ENCODE data around the gene OR6P1. TPM values are rescaled to one million over a fixed set of nuclear protein-coding genes. Genes with fewer than 3 reads are reported as not detected.

Gene OR6P1
- total RNA-seq, 4 donors from 2014 or later: not detected

DNA sequence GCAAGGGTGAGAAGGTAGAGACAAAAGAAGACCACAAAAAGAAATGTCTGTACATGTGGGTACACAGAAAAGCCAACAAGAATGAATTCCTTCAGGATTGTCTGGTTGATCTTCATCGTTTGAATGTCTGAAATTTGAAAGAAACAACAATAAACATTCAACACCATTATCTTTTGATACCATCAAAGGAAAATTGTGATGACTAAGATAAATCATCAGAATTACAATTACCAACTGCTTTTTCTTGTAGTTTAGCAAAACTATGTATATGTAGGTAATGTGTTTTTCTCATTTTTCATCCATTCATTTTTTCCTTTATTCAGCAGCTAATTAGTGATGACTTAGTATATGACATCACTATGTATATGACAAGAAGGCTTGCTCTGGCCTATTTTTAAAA is 9.4 kb upstream of the OR6P1 start, which contains the start of gene OR10X1:
TSS of gene OR10X1 (minus strand) at position 167 of the 400 bp plus-strand sequence. CDS start at position 167, 0 bp downstream.
- H3K4me3 ChIP-seq: no peak within 1 kb of the TSS
- in situ Hi-C loops (cut with MboI; ENCODE audit: low pct_ligation_motif_present in 1 of 4, low pct_unique_long_range_greater_than_20kb in 1 of 4, low sequenced_read_pairs in 3 of 4): no loop called here
- H3K27ac ChIP-seq: no peak within 1 kb of the TSS
- intact Hi-C loops (cut with DNase I; ENCODE audit: low total_unique reads): no loop called here
- TF ChIP-seq POLR2A (IDR thresholded peaks at IDR 0.05) (no peak), EP300 (IDR thresholded peaks at IDR 0.05; ENCODE audit: low read depth) (no peak), POLR2AphosphoS5 (IDR thresholded peaks at IDR 0.05) (no peak)
- TF ChIP-seq, protein P1, sequence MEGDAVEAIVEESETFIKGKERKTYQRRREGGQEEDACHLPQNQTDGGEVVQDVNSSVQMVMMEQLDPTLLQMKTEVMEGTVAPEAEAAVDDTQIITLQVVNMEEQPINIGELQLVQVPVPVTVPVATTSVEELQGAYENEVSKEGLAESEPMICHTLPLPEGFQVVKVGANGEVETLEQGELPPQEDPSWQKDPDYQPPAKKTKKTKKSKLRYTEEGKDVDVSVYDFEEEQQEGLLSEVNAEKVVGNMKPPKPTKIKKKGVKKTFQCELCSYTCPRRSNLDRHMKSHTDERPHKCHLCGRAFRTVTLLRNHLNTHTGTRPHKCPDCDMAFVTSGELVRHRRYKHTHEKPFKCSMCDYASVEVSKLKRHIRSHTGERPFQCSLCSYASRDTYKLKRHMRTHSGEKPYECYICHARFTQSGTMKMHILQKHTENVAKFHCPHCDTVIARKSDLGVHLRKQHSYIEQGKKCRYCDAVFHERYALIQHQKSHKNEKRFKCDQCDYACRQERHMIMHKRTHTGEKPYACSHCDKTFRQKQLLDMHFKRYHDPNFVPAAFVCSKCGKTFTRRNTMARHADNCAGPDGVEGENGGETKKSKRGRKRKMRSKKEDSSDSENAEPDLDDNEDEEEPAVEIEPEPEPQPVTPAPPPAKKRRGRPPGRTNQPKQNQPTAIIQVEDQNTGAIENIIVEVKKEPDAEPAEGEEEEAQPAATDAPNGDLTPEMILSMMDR (IDR thresholded peaks at IDR 0.05): no peak
- H3K36me3 ChIP-seq: no peaks in the 10 kb centered on the region
- DNase-seq: no peak
- no peaks in the 10 kb centered on the region for H3K4me1 ChIP-seq
- 65 to 83% methylated on average over 1 of the region's 1 CpG for WGBS, 2 donors (ENCODE audit: low coverage in 1 of 2)
- H3K27me3 ChIP-seq: no peaks in the 10 kb centered on the region
- H3K9me3 ChIP-seq: no peaks in the 10 kb centered on the region

DNA sequence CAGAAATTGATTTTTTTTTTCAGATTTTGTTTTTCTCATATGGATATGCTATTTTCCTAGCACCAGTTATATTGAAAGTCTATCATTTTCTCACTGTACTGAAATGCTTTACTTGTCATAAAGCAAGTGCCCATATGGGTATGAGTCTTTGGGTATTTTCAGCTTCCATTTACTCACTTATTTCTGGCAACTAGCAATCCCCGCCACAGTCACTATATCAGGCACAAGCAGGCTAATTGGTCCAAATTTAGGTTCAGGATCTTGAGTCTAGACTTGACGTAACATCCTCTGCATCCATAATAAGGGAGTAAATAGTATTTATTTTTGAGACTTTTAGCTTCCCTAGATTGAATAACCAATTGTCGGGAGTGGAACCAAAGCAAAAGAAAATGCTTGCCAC is 7.2 kb upstream of the OR6P1 start:
- no peaks in the 10 kb centered on the region for H3K4me1 ChIP-seq
- H3K36me3 ChIP-seq: no peaks in the 10 kb centered on the region
- intact Hi-C loops (cut with DNase I; ENCODE audit: low total_unique reads) (no loop called here), in situ Hi-C loops (cut with MboI; ENCODE audit: low pct_ligation_motif_present in 1 of 4, low pct_unique_long_range_greater_than_20kb in 1 of 4, low sequenced_read_pairs in 3 of 4) (no loop called here)
- TF ChIP-seq POLR2AphosphoS5 (IDR thresholded peaks at IDR 0.05) (no peak), POLR2A (IDR thresholded peaks at IDR 0.05) (no peak), EP300 (IDR thresholded peaks at IDR 0.05; ENCODE audit: low read depth) (no peak)
- TF ChIP-seq, protein P1 (IDR thresholded peaks at IDR 0.05): no peak
- H3K27me3 ChIP-seq: no peaks in the 10 kb centered on the region
- H3K27ac ChIP-seq: no peak overlapping the region
- DNase-seq: no peak
- 85 to 100% methylated on average over 2 to 3 of the region's 3 CpGs for WGBS, 2 donors (ENCODE audit: low coverage in 1 of 2)
- no peaks in the 10 kb centered on the region for H3K9me3 ChIP-seq
- no peak overlapping the region for H3K4me3 ChIP-seq

DNA sequence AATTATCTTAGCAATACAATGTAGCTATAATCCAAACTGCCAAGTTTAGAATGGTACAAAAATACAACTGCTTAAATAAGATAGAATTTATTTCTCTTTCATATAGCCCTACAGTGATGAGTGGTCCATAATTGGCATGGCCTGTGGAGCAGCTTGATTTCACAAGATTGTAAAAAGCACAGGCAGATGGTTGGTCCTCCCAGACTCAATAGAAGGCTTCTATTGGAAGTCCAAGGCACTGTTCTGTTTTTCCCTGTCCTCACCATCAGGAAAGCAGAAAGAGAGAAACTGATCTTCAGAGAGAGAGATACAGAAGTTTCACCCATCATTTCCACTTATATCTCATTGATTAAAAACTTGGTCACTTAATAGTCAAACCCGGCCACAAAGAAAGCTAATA is 1.8 kb upstream of the OR6P1 start:
- 63 to 100% methylated on average over 1 of the region's 1 CpG for WGBS, 2 donors (ENCODE audit: low coverage in 1 of 2)
- intact Hi-C loops (cut with DNase I; ENCODE audit: low total_unique reads) (no loop called here), in situ Hi-C loops (cut with MboI; ENCODE audit: low pct_ligation_motif_present in 1 of 4, low pct_unique_long_range_greater_than_20kb in 1 of 4, low sequenced_read_pairs in 3 of 4) (no loop called here)
- H3K4me1 ChIP-seq: no peaks in the 10 kb centered on the region
- H3K36me3 ChIP-seq: no peaks in the 10 kb centered on the region
- H3K9me3 ChIP-seq: no peaks in the 10 kb centered on the region
- H3K27me3 ChIP-seq: no peaks in the 10 kb centered on the region
- H3K27ac ChIP-seq: no peak overlapping the region
- DNase-seq: no peak
- TF ChIP-seq POLR2AphosphoS5 (IDR thresholded peaks at IDR 0.05): no peak
- no peak for TF ChIP-seq EP300 (IDR thresholded peaks at IDR 0.05; ENCODE audit: low read depth)
- TF ChIP-seq POLR2A (IDR thresholded peaks at IDR 0.05): no peak
- TF ChIP-seq, protein P1 (IDR thresholded peaks at IDR 0.05): no peak
- H3K4me3 ChIP-seq: no peak overlapping the region

DNA sequence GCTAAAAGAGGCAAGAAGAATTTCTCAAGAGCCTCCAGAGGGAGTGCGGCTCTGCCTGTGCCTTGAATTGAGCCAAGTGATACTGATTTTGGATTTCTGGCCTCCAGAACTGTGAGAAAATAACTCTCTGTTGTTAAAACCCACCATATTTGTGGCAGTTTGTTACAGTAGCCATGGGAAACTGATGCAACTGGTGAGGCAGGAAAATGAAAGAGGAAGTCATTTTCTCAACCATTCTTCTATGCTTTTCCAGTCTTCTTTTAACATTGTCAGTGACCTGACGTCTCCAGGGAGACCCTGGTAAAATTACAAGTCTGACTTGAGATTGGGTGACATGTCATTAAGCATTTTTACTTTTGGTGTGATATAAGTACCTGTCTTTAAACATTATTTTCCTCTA is 5.8 kb downstream of the OR6P1 start:
- in situ Hi-C loops (cut with MboI; ENCODE audit: low pct_ligation_motif_present in 1 of 4, low pct_unique_long_range_greater_than_20kb in 1 of 4, low sequenced_read_pairs in 3 of 4) (no loop called here), intact Hi-C loops (cut with DNase I; ENCODE audit: low total_unique reads) (no loop called here)
- H3K27me3 ChIP-seq: no peaks in the 10 kb centered on the region
- DNase-seq: no peak
- no peaks in the 10 kb centered on the region for H3K36me3 ChIP-seq
- TF ChIP-seq POLR2A (IDR thresholded peaks at IDR 0.05) (no peak), EP300 (IDR thresholded peaks at IDR 0.05; ENCODE audit: low read depth) (no peak), POLR2AphosphoS5 (IDR thresholded peaks at IDR 0.05) (no peak)
- TF ChIP-seq, protein P1 (IDR thresholded peaks at IDR 0.05): no peak
- H3K4me3 ChIP-seq: no peak overlapping the region
- no peak overlapping the region for H3K27ac ChIP-seq
- WGBS, 2 donors (ENCODE audit: low coverage in 1 of 2): 72% methylated on average over 2 of the region's 2 CpGs; no CpG with 5 or more reads in 1 of the 2 donors
- no peaks in the 10 kb centered on the region for H3K9me3 ChIP-seq
- no peaks in the 10 kb centered on the region for H3K4me1 ChIP-seq

Data from transverse colon (tissue), 4 donors.